Measurements from ENCODE around the gene LSM4. TPM values are rescaled to one million over a fixed set of nuclear protein-coding genes. Genes with fewer than 3 reads are reported as not detected.
A peak's percentile ranks its signal among the peaks of the same experiment; 100 is the strongest.
"Not testable (repeated sequence)": the region's sequence is repeated elsewhere in the genome, so short reads cannot be mapped to it uniquely, and the experiment has no call there.

LSM4 gene
- total and polyA plus RNA-seq, 10 of the 15 experiments (the other 5 are each of a cell fraction or from before 2014, with no cell fraction given) = 12.6 to 652 (median 217) TPM

DNA sequence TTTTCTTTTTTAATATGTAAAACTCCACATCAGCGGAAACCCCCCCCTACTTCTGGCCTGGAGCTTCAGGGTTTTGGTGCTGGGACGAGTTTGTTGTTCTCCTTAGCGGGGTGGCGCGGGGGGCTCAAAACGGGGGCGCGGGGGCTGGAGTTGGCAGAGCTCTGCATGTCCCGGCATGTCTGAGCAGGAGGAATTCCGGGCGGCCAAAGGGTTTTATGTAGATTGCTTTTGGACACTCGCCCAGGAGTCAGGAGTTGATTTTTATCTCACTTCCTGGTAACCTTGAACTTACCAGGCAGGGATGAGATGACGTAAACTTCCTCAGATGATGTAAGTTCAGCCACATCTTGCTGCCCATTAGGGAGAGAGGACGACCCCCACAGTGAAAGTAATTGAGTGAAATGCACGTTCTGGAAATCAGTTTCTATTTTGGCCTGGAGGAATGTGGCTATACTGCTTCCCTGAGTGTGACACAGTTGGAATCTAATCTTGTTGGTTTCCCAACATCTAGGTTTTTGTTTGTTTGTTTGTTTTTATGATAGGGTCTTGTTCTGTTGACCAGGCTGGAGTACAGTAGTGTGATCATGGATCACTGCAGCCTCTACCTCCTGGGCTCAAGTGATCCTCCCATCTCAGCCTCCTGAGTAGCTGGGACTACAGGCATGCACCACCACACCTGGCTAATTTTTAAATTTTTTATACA lies 42.1 kb upstream of the LSM4 start:
- POLR2A ChIA-PET = interaction anchor here (0.6 to 1.2 kb wide), 2 partner anchors 16 to 84 kb away, joined by 3 read pairs; partner anchors contain the start of gene JUND
- no peak for FAIRE-seq

DNA sequence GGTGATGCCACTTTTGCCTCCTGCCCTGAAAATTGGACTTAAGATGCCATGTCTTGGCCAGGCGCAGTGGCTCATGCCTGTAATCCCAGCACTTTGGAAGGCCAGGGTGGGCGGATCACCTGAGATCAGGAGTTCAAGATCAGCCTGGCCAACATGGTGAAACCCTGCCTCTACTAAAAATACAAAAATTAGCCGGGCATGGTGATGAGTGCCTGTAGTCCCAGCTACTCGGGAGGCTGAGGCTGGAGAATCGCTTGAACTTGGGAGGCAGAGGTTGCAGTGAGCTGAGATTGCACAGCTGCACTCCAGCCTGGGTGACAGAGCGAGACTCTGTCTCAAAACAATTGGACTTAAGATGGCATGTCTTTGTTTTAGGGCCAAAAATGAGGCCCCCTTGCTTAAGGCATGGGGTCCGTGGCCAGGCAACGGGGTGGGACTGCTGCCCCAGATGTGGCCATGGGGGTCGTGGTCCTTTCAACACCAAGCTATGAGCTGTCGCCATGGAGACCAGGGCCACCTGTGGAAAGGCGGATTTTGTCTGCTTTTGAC lies 41.5 kb upstream of the LSM4 start:
- H3K9me3 ChIP-seq (replicated peaks; ENCODE audit: control insufficient read depth, insufficient read depth, low read length); SMC1A ChIA-PET (ENCODE audit: uncharacterized antibody, unreplicated experiment); FAIRE-seq; intact Hi-C loops (cut with micrococcal nuclease; ENCODE audit: unreplicated experiment); RAD21 ChIA-PET (ENCODE audit: unreplicated experiment); H3K79me2 ChIP-seq (ENCODE audit: control insufficient read depth, insufficient read depth, low read length); H3K36me3 ChIP-seq (ENCODE audit: control insufficient read depth in 2 of 2, insufficient read depth in 2 of 2, low read length in 1 of 2); H3K4me3 ChIP-seq; H3K27ac ChIP-seq (ENCODE audit: control insufficient read depth, insufficient read depth); H2AFZ ChIP-seq (ENCODE audit: control insufficient read depth, low read depth, low read length); H3K4me2 ChIP-seq (ENCODE audit: control insufficient read depth, insufficient read depth); H3K27me3 ChIP-seq (replicated peaks in 1 of 2; ENCODE audit: control insufficient read depth in 2 of 2, insufficient read depth in 2 of 2, low read length in 1 of 2); H4K20me1 ChIP-seq (ENCODE audit: control insufficient read depth, insufficient read depth); ATAC-seq; in situ Hi-C loops (cut with MboI); H3K9ac ChIP-seq (ENCODE audit: control insufficient read depth, insufficient read depth, low read length); DNase-seq (ENCODE audit: low read depth, low spot score); BruUV-seq (replicated peaks); CTCF ChIA-PET: not testable (repeated sequence)
- H3K4me1 ChIP-seq (ENCODE audit: control insufficient read depth, insufficient read depth, low read length) = peaks cover 11% of the 10 kb centered on the region
- POLR2A ChIA-PET = interaction anchor here (0.6 kb wide), 1 partner anchor 17 kb away, joined by 3 read pairs; no protein-coding TSS in a partner anchor
- WGBS (ENCODE audit: insufficient coverage, insufficient replicate concordance, low lambda C conversion rate, missing lambda C conversion rate) = 94% methylated on average over 11 of the region's 11 CpGs

More for the DNA sequence above, 42.1 kb upstream of the LSM4 start:
- in situ Hi-C loops (cut with MboI) (no loop called here), intact Hi-C loops (cut with micrococcal nuclease; ENCODE audit: unreplicated experiment) (no loop called here)
- Histone ChIP-seq H3K27me3 (replicated peaks in 1 of 2; ENCODE audit: control insufficient read depth in 2 of 2, insufficient read depth in 2 of 2, low read length in 1 of 2) (no peaks in the 10 kb centered on the region), H3K79me2 (ENCODE audit: control insufficient read depth, insufficient read depth, low read length) (no peaks in the 10 kb centered on the region), H3K36me3 (ENCODE audit: control insufficient read depth in 2 of 2, insufficient read depth in 2 of 2, low read length in 1 of 2) (peaks cover 0 to 6% of the 10 kb centered on the region in 2 experiments), H3K27ac (ENCODE audit: control insufficient read depth, insufficient read depth) (no peak overlapping the region; the same call in 1 of the 2 replicates), H3K4me2 (ENCODE audit: control insufficient read depth, insufficient read depth) (no peak overlapping the region), H3K9ac (ENCODE audit: control insufficient read depth, insufficient read depth, low read length) (no peak overlapping the region), H3K4me3 (no peak overlapping the region), H2AFZ (ENCODE audit: control insufficient read depth, low read depth, low read length) (no peak overlapping the region), H3K9me3 (replicated peaks; ENCODE audit: control insufficient read depth, insufficient read depth, low read length) (no peaks in the 10 kb centered on the region; the same call in 2 of the 3 replicates), H4K20me1 (ENCODE audit: control insufficient read depth, insufficient read depth) (no peaks in the 10 kb centered on the region), H3K4me1 (ENCODE audit: control insufficient read depth, insufficient read depth, low read length) (peaks cover 11% of the 10 kb centered on the region)
- DNase-seq (ENCODE audit: low read depth, low spot score) (no peak), ATAC-seq (no peak)
- no TSS peak for BruUV-seq (replicated peaks)
- WGBS (ENCODE audit: insufficient coverage, insufficient replicate concordance, low lambda C conversion rate, missing lambda C conversion rate) = 71% methylated on average over 15 of the region's 15 CpGs
- ChIA-PET RAD21 (ENCODE audit: unreplicated experiment) (no interaction called here), SMC1A (ENCODE audit: uncharacterized antibody, unreplicated experiment) (interaction anchor here (0.7 to 1.5 kb wide), 3 partner anchors 15 to 36 kb away, joined by 3 to 4 read pairs (median 4); no protein-coding TSS in a partner anchor), CTCF (interaction anchor here (1.0 to 1.5 kb wide), 3 partner anchors 23 to 86 kb away, joined by 4 to 5 read pairs (median 4); no protein-coding TSS in a partner anchor)
- TF ChIP-seq CHD1 (IDR thresholded peaks at IDR 0.05; ENCODE audit: low read depth, low read length) (no peak), JUNB (IDR thresholded peaks at IDR 0.05) (0 out of 2 replicates have a peak, but pooled peaks have one; percentile 9), RELA (IDR thresholded peaks at IDR 0.05; ENCODE audit: borderline replicate concordance, partially characterized antibody) (no peak), ATF7 (IDR thresholded peaks at IDR 0.05; ENCODE audit: low read depth) (0 out of 2 replicates have a peak, but pooled peaks have one; percentile 15), CREM (IDR thresholded peaks at IDR 0.05; ENCODE audit: low read depth) (peak; percentile 56; the same call in 1 of the 2 replicates), ATF2 (IDR thresholded peaks at IDR 0.05; ENCODE audit: low read length) (peak; percentile 34; the same call in 1 of the 2 replicates), RUNX3 (IDR thresholded peaks at IDR 0.05; ENCODE audit: low read length) (peak; percentile 49; the same call in 1 of the 2 replicates), IKZF1 (conservative IDR thresholded peaks at IDR 0.05) (no peak), KAT2A (conservative IDR thresholded peaks at IDR 0.05; ENCODE audit: control insufficient read depth, low read depth, low read length) (no peak), CREB1 (IDR thresholded peaks at IDR 0.05; ENCODE audit: low read depth) (peak; percentile 81)
